C4-2B (cell line): ENCODE data around the gene ZC3H7A.
"Not testable (repeated sequence)": the region's sequence is repeated elsewhere in the genome, so short reads cannot be mapped to it uniquely, and the experiment has no call there.

ENCODE experiments used
- CTCF ChIP-seq: fragments of 450-650 bp; conservative IDR thresholded peaks from 2 replicates; pipeline ENCODE4 v1.5.1; 2017; ENCODE audit warnings: mild to moderate bottlenecking
- ZFX ChIP-seq: fragments of 450-650 bp; IDR thresholded peaks from 2 replicates; pipeline ENCODE4 v1.6.1; 2017

GRCh38 chr16:11825520-11826165 is 28.6 kb upstream of the ZC3H7A start:
- not testable (repeated sequence) for TF ChIP-seq CTCF, ZFX
